Measurements from ENCODE around the gene ZNF133. TPM values are rescaled to one million over a fixed set of nuclear protein-coding genes. Genes with fewer than 3 reads are reported as not detected.

The ZNF133 gene
- total RNA-seq, 6 experiments from 2014 or later = 2.5 to 6.1 (median 4.8) TPM

Small RNAs within 50 kb of the gene (small RNA-seq; reads per million reads assigned to genes)
- gene RN7SL14P (0 reads per million in 2 experiments), gene RNU2-56P (0.13 to 0.39 reads per million in 2 experiments)

Other genes starting within 250 kb of the ZNF133 start
- gene OVOL2, start 230.6 kb upstream of the ZNF133 start, total RNA-seq = under 1 TPM in 1 of 6 experiments, not detected in 5; 0.25 TPM
- 10 to 100 TPM in 2 of 6 experiments, 1 to 10 TPM in 4; 5.6 to 13.0 (median 7.9) TPM for gene KAT14, start 150.7 kb upstream of the ZNF133 start, total RNA-seq
- 10 to 100 TPM in 1 of 6 experiments, 1 to 10 TPM in 5; 5.1 to 10.6 (median 6.6) TPM for gene PET117, start 150.7 kb upstream of the ZNF133 start, total RNA-seq
- under 1 TPM; 0.25 to 0.68 (median 0.41) TPM for gene DZANK1, start 178.5 kb downstream of the ZNF133 start, total RNA-seq
- gene POLR3F, start 178.9 kb downstream of the ZNF133 start, total RNA-seq = 1 to 10 TPM; 1.6 to 4.1 (median 2.9) TPM
- 10 to 100 TPM; 11.6 to 23.3 (median 14.9) TPM for gene RBBP9, start 208.7 kb downstream of the ZNF133 start, total RNA-seq
- gene SEC23B, start 219.4 kb downstream of the ZNF133 start, total RNA-seq = 10 to 100 TPM; 22.3 to 33.1 (median 31.1) TPM